A549 (cell line): Measurements from ENCODE around the gene PITPNM1. TPM values are rescaled to one million over a fixed set of nuclear protein-coding genes. Genes with fewer than 3 reads are reported as not detected.

ENCODE experiments used
- ATAC-seq, 2 experiments: fragments of 200-7000 bp in 1 of 2; fragments of >200 bp in 1 of 2; cut with Nextera tagmentation in 1 of 2; cut with Tn5 transposase in 1 of 2; 3 replicates each; pipeline versions ENCODE4 v1.8.0 to v1.9.1; 2018 to 2020; ENCODE audit warnings: mild to moderate bottlenecking in 1 of 2, moderate library complexity in 1 of 2
- CTCF ChIA-PET: fragments of 300-600 bp; sonication (Branson Sonifier 250); formaldehyde crosslinking; extraction: SDS; loops from one replicate; lab custom pipeline; 2021; ENCODE audit warnings: antibody characterized with exemption, inconsistent platforms; lab: Yijun Ruan, JAX
- POLR2A ChIA-PET: fragments of 350-600 bp; formaldehyde crosslinking; extraction: SDS; loops from one replicate; lab custom pipeline; 2021; ENCODE audit warnings: antibody characterized with exemption, inconsistent platforms; lab: Yijun Ruan, JAX
- DNase-seq, 2 experiments: peaks; one replicate each; pipeline versions ENCODE4 v3.0.0 to v3.0.0-alpha.2; 2011 to 2016; ENCODE audit warnings: low read depth in 1 of 2, low spot score in 1 of 2
- FAIRE-seq: peaks from 2 replicates; lab custom pipeline; 2011; peaks lifted over from hg19 to GRCh38; lab: Jason Lieb, UNC
- H3K27ac ChIP-seq, 2 experiments: fragments of >200 bp; sonication (Bioruptor Twin); formaldehyde crosslinking; 3 replicates each; pipeline ENCODE4 v1.5.1; 2016 to 2017
- H3K4me1 ChIP-seq: fragments of >200 bp; sonication (Bioruptor Twin); formaldehyde crosslinking; 3 replicates; pipeline ENCODE4 v1.6.1; 2016
- H3K4me2 ChIP-seq: fragments of >200 bp; sonication (Bioruptor Twin); formaldehyde crosslinking; 3 replicates; pipeline ENCODE4 v1.6.1; 2016
- H3K4me3 ChIP-seq: fragments of >200 bp; sonication (Bioruptor Twin); formaldehyde crosslinking; 3 replicates; pipeline ENCODE4 v1.5.1; 2016
- H3K9me3 ChIP-seq: fragments of >200 bp; sonication (Bioruptor Twin); formaldehyde crosslinking; 3 replicates; pipeline ENCODE4 v1.6.1; 2016
- CTCF ChIP-seq: fragments of >200 bp; sonication (Bioruptor Twin); formaldehyde crosslinking; IDR thresholded peaks from 3 replicates; pipeline ENCODE4 v1.5.1; 2016
- ESRRA ChIP-seq: fragments of 150-350 bp; IDR thresholded peaks from 2 replicates; pipeline ENCODE4 v1.6.1; 2014; ENCODE audit warnings: mild to moderate bottlenecking, low read length, borderline replicate concordance
- FOSL2 ChIP-seq, 2 experiments: fragments of 450-650 bp in 1 of 2; fragments of >200 bp in 1 of 2; sonication (Bioruptor Twin) in 1 of 2; formaldehyde crosslinking; IDR thresholded peaks; 2 replicates each; pipeline versions ENCODE4 v1.5.0 to v1.6.1; 2016 to 2020; ENCODE audit warnings: mild to moderate bottlenecking in 1 of 2, moderate library complexity in 1 of 2
- HOXB13 ChIP-seq: fragments of 250-450 bp; sonication (Bioruptor Pico); IDR thresholded peaks from 2 replicates; pipeline ENCODE4 v1.5.0; 2020; ENCODE audit warnings: low read depth, mild to moderate bottlenecking, moderate library complexity
- HOXB5 ChIP-seq: fragments of 250-450 bp; sonication (Bioruptor Pico); IDR thresholded peaks from 2 replicates; pipeline ENCODE4 v1.5.0; 2020; ENCODE audit warnings: mild to moderate bottlenecking, moderate library complexity
- JUN ChIP-seq, 2 experiments: fragments of >200 bp; sonication (Bioruptor Twin); formaldehyde crosslinking; IDR thresholded peaks; 2 replicates in 1 of 2; 3 replicates in 1 of 2; pipeline ENCODE4 v1.6.1; 2016 to 2017
- MAX ChIP-seq: IDR thresholded peaks from 2 replicates; pipeline ENCODE4 v1.6.1; 2012
- MYC ChIP-seq: IDR thresholded peaks from 2 replicates; pipeline ENCODE4 v1.6.1; 2012; ENCODE audit warnings: mild to moderate bottlenecking, inconsistent platforms, low read length, improper control_type of control experiment, borderline replicate concordance
- PHF8 ChIP-seq: fragments of 200-600 bp; sonication (generic); IDR thresholded peaks from 2 replicates; pipeline ENCODE4 v1.6.1; 2016; ENCODE audit warnings: low read depth, mild to moderate bottlenecking, antibody characterized with exemption, moderate library complexity, borderline replicate concordance
- POLR2A ChIP-seq: IDR thresholded peaks from 2 replicates; pipeline ENCODE4 v1.6.1; 2012; ENCODE audit warnings: mild to moderate bottlenecking, low read length
- RAD21 ChIP-seq, 2 experiments: fragments of >200 bp in 1 of 2; sonication (Bioruptor Twin) in 1 of 2; formaldehyde crosslinking in 1 of 2; IDR thresholded peaks in 1 of 2; conservative IDR thresholded peaks in 1 of 2; 2 replicates in 1 of 2; 3 replicates in 1 of 2; pipeline ENCODE4 v1.6.1; 2012 to 2018; ENCODE audit warnings: inconsistent platforms in 1 of 2
- SMC3 ChIP-seq: fragments of >200 bp; sonication (Bioruptor Twin); formaldehyde crosslinking; IDR thresholded peaks from 3 replicates; pipeline ENCODE4 v1.6.1; 2018; ENCODE audit warnings: inconsistent platforms
- TFCP2L1 ChIP-seq: fragments of 250-450 bp; sonication (Bioruptor Pico); IDR thresholded peaks from 2 replicates; pipeline ENCODE4 v1.5.0; 2021; ENCODE audit warnings: mild to moderate bottlenecking
- ZSCAN20 ChIP-seq: fragments of 250-450 bp; sonication (Bioruptor Pico); IDR thresholded peaks from 2 replicates; pipeline ENCODE4 v1.8.0; 2022; ENCODE audit warnings: mild to moderate bottlenecking, moderate library complexity
- WGBS: methylation state at CpG from one replicate; pipeline ENCODE4 v1.1.6; 2017; ENCODE audit errors: missing lambda C conversion rate; 5-methylcytosine and 5-hydroxymethylcytosine counted together
- polyA plus RNA-seq, 4 experiments: library from polyadenylated mRNA; depleted of rRNA in 3 of 4; stranded (reverse); fragments of >200 nt; fragmentation: RNase III in 1 of 4; extraction: RNeasy Plus Mini Kit Qiagen cat#74134 plus additional on column Dnase treatment in 1 of 4; gene quantifications; 2 replicates in 3 of 4; 3 replicates in 1 of 4; pipeline ENCODE4 v1.2.3, GENCODE V29; 2011 to 2017
- TF ChIP-seq, protein P1 (sequence below): IDR thresholded peaks from 2 replicates; pipeline ENCODE4 v1.6.1; 2012; ENCODE audit warnings: low read depth, borderline replicate concordance
- TF ChIP-seq, protein P2 (sequence below): fragments of >200 bp; sonication (Bioruptor Twin); formaldehyde crosslinking; IDR thresholded peaks from 3 replicates; pipeline ENCODE4 v1.6.1; 2016
- TF ChIP-seq, protein P3 (sequence below): fragments of 450-650 bp; IDR thresholded peaks from 2 replicates; pipeline ENCODE4 v1.6.1; 2014; ENCODE audit warnings: antibody characterized with exemption

Gene PITPNM1
- polyA plus RNA-seq, 2 of the 4 experiments (the other 2 are of a cell fraction) = 14.2 to 42.0 TPM

DNA sequence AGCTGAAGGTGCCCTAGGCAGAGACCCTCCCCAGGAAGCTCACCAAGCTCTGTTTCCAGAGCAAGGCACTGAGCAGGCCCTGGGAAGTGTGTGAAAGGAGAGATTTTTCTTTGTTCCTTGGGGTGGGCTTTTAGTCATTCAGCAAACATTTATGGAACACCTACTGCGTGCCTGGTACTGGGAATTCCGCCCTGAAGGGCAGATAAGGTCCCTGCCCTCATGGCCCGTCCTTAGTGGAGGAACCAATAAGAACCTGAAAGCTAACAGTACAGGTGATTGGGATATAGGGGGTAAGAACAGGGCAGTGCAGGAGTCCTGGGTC, 40.0 kb downstream of the PITPNM1 start:
- whole genome bisulfite sequencing = 17% methylated on average over 3 of the region's 3 CpGs
- DNase-seq = peak in 1 of 2 experiments; percentile 65
- peak overlapping the region; percentile 95 to 99 for H3K27ac ChIP-seq

DNA sequence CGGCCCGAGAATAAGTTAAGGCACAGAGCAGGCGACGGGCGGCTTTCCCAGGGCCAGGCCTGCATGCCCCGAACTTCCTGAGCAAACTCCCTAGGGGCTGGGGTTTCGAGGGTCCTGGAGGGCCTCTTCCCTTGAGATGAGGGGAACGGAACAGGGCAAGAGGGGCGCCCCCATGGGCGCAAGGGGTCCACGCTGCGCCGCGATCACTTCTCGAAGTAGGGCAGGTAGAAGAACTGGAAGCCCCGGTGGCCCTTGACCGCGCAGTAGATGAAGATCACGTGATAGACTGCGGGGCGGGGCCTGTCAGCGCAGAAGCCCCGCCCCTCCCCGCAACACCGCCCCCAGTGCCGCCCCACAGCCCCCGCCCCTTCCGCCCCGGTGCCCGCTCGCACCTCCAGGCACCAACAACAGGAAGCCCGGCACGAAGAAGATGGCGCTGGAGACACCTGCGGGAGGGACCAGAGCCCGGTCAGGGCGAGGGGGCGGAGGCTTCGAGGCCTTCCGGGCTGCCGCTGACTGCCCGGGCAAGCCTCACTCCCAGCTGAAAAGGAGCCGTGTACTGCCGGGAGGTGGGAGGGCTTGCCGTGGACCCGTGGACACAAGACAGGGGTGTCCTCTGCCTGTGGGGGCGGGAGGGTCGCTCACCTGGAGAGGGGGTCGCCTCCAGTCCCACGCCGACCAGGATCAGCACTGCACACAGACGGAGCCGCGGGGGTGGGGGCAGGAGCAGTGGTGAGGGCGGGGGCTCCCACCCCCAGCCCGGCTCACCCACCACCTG, 40.6 kb downstream of the PITPNM1 start:
- Histone ChIP-seq H3K9me3 (no peaks in the 10 kb centered on the region), H3K4me3 (peak overlapping the region; percentile 73), H3K4me2 (peak overlapping the region; percentile 88), H3K4me1 (peaks cover 35% of the 10 kb centered on the region), H3K27ac (peak overlapping the region; percentile 95 to 99)
- no peak for FAIRE-seq
- TF ChIP-seq MYC (no peak), PHF8 (peak; percentile 56; the same call in 1 of the 2 replicates), POLR2A (peak; percentile 57), JUN (IDR thresholded peaks at IDR 0.05) (peak in 1 of 2 experiments; percentile 64; a peak in 3 of 5 replicates), TFCP2L1 (peak; percentile 55; the same call in 1 of the 2 replicates), MAX (peak; percentile 71; the same call in 1 of the 2 replicates), ESRRA (no peak), RAD21 (conservative IDR thresholded peaks at IDR 0.05 in 1 of 2, IDR thresholded peaks at IDR 0.05 in 1 of 2) (no peak), CTCF (no peak), SMC3 (no peak), HOXB13 (CRISPR knock-in tag) (0 out of 2 replicates have a peak, but pooled peaks have one; percentile 11), HOXB5 (CRISPR knock-in tag) (peak; percentile 3; the same call in 1 of the 2 replicates)
- TF ChIP-seq, protein P1, sequence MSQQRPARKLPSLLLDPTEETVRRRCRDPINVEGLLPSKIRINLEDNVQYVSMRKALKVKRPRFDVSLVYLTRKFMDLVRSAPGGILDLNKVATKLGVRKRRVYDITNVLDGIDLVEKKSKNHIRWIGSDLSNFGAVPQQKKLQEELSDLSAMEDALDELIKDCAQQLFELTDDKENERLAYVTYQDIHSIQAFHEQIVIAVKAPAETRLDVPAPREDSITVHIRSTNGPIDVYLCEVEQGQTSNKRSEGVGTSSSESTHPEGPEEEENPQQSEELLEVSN = peak; percentile 88; the same call in 1 of the 2 replicates
- TF ChIP-seq, protein P2, sequence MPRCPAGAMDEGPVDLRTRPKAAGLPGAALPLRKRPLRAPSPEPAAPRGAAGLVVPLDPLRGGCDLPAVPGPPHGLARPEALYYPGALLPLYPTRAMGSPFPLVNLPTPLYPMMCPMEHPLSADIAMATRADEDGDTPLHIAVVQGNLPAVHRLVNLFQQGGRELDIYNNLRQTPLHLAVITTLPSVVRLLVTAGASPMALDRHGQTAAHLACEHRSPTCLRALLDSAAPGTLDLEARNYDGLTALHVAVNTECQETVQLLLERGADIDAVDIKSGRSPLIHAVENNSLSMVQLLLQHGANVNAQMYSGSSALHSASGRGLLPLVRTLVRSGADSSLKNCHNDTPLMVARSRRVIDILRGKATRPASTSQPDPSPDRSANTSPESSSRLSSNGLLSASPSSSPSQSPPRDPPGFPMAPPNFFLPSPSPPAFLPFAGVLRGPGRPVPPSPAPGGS = peak; percentile 84
- TF ChIP-seq, protein P3, sequence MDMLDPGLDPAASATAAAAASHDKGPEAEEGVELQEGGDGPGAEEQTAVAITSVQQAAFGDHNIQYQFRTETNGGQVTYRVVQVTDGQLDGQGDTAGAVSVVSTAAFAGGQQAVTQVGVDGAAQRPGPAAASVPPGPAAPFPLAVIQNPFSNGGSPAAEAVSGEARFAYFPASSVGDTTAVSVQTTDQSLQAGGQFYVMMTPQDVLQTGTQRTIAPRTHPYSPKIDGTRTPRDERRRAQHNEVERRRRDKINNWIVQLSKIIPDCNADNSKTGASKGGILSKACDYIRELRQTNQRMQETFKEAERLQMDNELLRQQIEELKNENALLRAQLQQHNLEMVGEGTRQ = peak; percentile 86
- 5% methylated on average over 24 of the region's 56 CpGs for WGBS
- ChIA-PET CTCF (interaction anchor here (0.9 to 1.8 kb wide), 3 partner anchors 23 to 119 kb away, joined by 4 read pairs; partner anchors contain the start of gene PPP1CA), POLR2A (interaction anchor here (0.9 to 1.7 kb wide), 4 partner anchors 12 to 63 kb away, joined by 3 to 5 read pairs (median 4); partner anchors contain the start of gene PPP1CA)
- DNase-seq = peak; percentile 91 to 92
- peak; percentile 72 to 84 for ATAC-seq

More for the DNA sequence above, 40.0 kb downstream of the PITPNM1 start:
- CTCF ChIA-PET = interaction anchor here (0.8 to 1.8 kb wide), 4 partner anchors 24 to 120 kb away, joined by 3 to 4 read pairs (median 4); partner anchors contain the start of gene PPP1CA
- no peak for TF ChIP-seq ZSCAN20
- no peak for TF ChIP-seq FOSL2 (IDR thresholded peaks at IDR 0.05)
- TF ChIP-seq FOSL2 (CRISPR knock-in tag; IDR thresholded peaks at IDR 0.05) = peak; percentile 20; the same call in 1 of the 2 replicates
- TF ChIP-seq, all 56 proteins: peak for 1
- ATAC-seq (peak in 1 of 2 experiments; percentile 4; a peak in 3 of 6 replicates), FAIRE-seq (no peak)
- Histone ChIP-seq H3K4me3 (peak overlapping the region; percentile 73), H3K4me1 (peaks cover 38% of the 10 kb centered on the region), H3K9me3 (no peaks in the 10 kb centered on the region), H3K4me2 (peak overlapping the region; percentile 88)
- POLR2A ChIA-PET = interaction anchor here (0.9 to 1.7 kb wide), 4 partner anchors 11 to 64 kb away, joined by 3 to 5 read pairs (median 4); partner anchors contain the start of gene PPP1CA
